Measurements from ENCODE around the gene XYLT1.

- no peak for TF ChIP-seq CTCF (conservative IDR thresholded peaks at IDR 0.05)
- no peak for TF ChIP-seq EZH2 (IDR thresholded peaks at IDR 0.05; ENCODE audit: low read depth)
Observed at GRCh38 chr16:17138801-17139200, 332.0 kb downstream of the XYLT1 start.

Data from PC-9 (cell line).